ENCODE data around the gene DAB2IP. TPM values are rescaled to one million over a fixed set of nuclear protein-coding genes. Genes with fewer than 3 reads are reported as not detected.

The DAB2IP gene
- total RNA-seq, 6 donors from 2014 or later: 61.8 to 98.0 (median 77.2) TPM

- TF ChIP-seq POLR2AphosphoS5 (IDR thresholded peaks at IDR 0.05) (no peak), CTCF (IDR thresholded peaks at IDR 0.05) (no peak), POLR2A (IDR thresholded peaks at IDR 0.05) (no peak), EP300 (IDR thresholded peaks at IDR 0.05) (no peak)
- 89 to 90% methylated on average over 11 of the region's 11 CpGs for WGBS, 2 donors
- peak overlapping the region in 3 of 4 donors; percentile 29 to 74 (median 48) for H3K27ac ChIP-seq
- no peaks in the 10 kb centered on the region for H3K9me3 ChIP-seq
- peaks cover 51 to 79% (median 72%) of the 10 kb centered on the region in 4 donors for H3K4me1 ChIP-seq
- no peak for ATAC-seq (ENCODE audit: low FRiP score in 2 of 2)
- H3K36me3 ChIP-seq: peaks cover 0 to 9% (median 0%) of the 10 kb centered on the region in 4 donors
- no peaks in the 10 kb centered on the region for H3K27me3 ChIP-seq
- H3K4me3 ChIP-seq: no peak overlapping the region
- no peak for DNase-seq
Observed at GRCh38 chr9:121750259-121750714, 98.9 kb downstream of the DAB2IP start.

GRCh38 chr9:121750715-121751623 is 99.5 kb downstream of the DAB2IP start:
- peak overlapping the region; percentile 20 to 74 (median 69) for H3K27ac ChIP-seq
- no peak overlapping the region for H3K4me3 ChIP-seq
- H3K36me3 ChIP-seq: peaks cover 0 to 9% (median 0%) of the 10 kb centered on the region in 4 donors
- DNase-seq: no peak
- H3K27me3 ChIP-seq: no peaks in the 10 kb centered on the region
- peaks cover 49 to 75% (median 70%) of the 10 kb centered on the region in 4 donors for H3K4me1 ChIP-seq
- WGBS, 2 donors: 81 to 82% methylated on average over 8 to 13 of the region's 17 CpGs
- ATAC-seq (ENCODE audit: low FRiP score in 2 of 2): no peak
- TF ChIP-seq EP300 (IDR thresholded peaks at IDR 0.05) (no peak), CTCF (IDR thresholded peaks at IDR 0.05) (no peak), POLR2AphosphoS5 (IDR thresholded peaks at IDR 0.05) (no peak), POLR2A (IDR thresholded peaks at IDR 0.05) (no peak)
- H3K9me3 ChIP-seq: no peaks in the 10 kb centered on the region

GRCh38 chr9:121751686-121752445 is 100.4 kb downstream of the DAB2IP start:
- Histone ChIP-seq H3K27ac (peak overlapping the region; percentile 56 to 74 (median 69)), H3K9me3 (no peaks in the 10 kb centered on the region), H3K4me1 (peaks cover 40 to 69% (median 65%) of the 10 kb centered on the region in 4 donors), H3K27me3 (no peaks in the 10 kb centered on the region), H3K4me3 (no peak overlapping the region), H3K36me3 (peaks cover 0 to 10% (median 0%) of the 10 kb centered on the region in 4 donors)
- TF ChIP-seq POLR2AphosphoS5 (IDR thresholded peaks at IDR 0.05): no peak
- TF ChIP-seq CTCF (IDR thresholded peaks at IDR 0.05): no peak
- no peak for TF ChIP-seq POLR2A (IDR thresholded peaks at IDR 0.05)
- no peak for TF ChIP-seq EP300 (IDR thresholded peaks at IDR 0.05)
- WGBS, 2 donors: 91 to 93% methylated on average over 9 to 13 of the region's 13 CpGs
- no peak for DNase-seq
- no peak for ATAC-seq (ENCODE audit: low FRiP score in 2 of 2)

GRCh38 chr9:121752929-121753328 is 101.5 kb downstream of the DAB2IP start:
- DNase-seq (no peak), ATAC-seq (ENCODE audit: low FRiP score in 2 of 2) (no peak)
- Histone ChIP-seq H3K27me3 (no peaks in the 10 kb centered on the region), H3K4me3 (no peak overlapping the region), H3K9me3 (no peaks in the 10 kb centered on the region), H3K4me1 (peaks cover 38 to 69% (median 64%) of the 10 kb centered on the region in 4 donors), H3K27ac (peak overlapping the region; percentile 56 to 74 (median 69)), H3K36me3 (peaks cover 0 to 21% (median 4%) of the 10 kb centered on the region in 4 donors)
- TF ChIP-seq CTCF (IDR thresholded peaks at IDR 0.05) (no peak), POLR2A (IDR thresholded peaks at IDR 0.05) (no peak), POLR2AphosphoS5 (IDR thresholded peaks at IDR 0.05) (no peak), EP300 (IDR thresholded peaks at IDR 0.05) (no peak)
- 87 to 97% methylated on average over 5 to 9 of the region's 9 CpGs for WGBS, 2 donors

All from upper lobe of left lung (tissue), 6 donors.